ENCODE measurements around the gene TTLL13.
"Not testable (repeated sequence)": the region's sequence is repeated elsewhere in the genome, so short reads cannot be mapped to it uniquely, and the experiment has no call there.

The TTLL13 gene

DNA sequence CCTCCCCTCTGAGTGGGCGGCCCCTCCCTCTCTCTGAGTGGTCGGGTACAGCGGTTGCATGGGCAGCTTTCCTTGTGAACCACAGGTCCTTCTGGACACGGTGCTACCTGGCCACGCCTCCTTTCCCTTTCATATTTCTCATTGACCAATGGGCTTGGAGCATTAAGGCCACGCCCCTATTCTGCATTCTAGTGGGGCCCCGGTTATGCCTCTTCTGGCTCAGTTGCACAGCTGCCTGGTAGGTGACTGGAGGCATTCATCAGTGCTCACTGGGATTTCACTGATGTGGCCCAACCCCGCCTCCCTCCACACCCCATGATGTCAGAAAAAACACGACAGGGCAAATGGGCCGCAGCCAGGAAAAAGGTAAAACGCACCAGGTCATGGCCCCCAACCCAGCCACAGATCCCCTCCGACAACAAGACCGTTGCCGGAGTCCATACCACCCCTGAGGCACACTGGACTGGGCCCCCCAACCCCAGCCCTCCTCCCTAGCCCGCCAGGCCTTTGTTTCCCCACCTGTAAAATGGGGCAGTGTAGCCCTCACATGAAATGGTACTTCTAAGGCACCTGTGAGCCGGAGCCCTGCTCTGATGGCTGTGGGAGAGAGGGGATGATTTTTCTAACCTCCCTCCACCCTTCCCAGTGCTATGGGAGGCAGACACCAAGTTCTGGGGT is 42.5 kb downstream of the TTLL13 start:
- no peak for DNase-seq

DNA sequence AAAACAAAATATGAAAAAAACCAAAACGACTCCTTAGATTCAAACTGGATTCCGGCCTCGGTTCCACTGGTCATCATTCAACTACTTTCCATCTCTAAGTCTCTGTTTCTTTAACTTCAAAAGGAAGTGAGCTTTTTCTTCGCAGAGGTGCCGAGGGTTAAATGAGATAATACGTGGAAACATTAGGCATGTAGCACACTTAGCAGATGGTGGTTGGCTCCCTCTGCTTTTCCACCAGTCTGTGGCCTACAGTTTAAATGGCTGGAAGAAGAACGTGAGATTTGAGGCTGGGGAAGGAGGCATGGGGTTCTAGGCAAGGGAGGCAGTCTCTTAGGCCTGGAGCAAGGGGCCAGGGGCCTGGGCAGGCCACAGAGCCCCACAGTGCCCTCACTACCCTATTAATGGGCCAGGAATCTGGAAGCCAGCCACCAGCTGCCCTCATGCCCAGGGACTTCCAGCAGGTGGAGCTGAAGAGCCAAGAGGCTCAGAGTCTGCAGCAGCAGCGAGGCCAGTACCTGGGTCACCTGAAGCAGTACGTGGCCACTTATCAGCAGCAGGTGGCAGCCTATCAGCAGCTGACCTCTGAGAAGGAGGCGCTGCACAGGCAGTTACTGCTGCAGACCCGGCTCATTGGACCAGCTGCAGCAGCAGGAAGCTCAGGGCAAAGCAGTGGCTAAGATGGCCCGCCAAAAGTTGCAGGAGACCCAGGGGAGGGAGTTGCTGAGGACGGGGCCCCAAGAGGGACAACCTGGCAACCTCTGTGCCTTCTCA is 43.9 kb downstream of the TTLL13 start:
- DNase-seq: not testable (repeated sequence)

DNA sequence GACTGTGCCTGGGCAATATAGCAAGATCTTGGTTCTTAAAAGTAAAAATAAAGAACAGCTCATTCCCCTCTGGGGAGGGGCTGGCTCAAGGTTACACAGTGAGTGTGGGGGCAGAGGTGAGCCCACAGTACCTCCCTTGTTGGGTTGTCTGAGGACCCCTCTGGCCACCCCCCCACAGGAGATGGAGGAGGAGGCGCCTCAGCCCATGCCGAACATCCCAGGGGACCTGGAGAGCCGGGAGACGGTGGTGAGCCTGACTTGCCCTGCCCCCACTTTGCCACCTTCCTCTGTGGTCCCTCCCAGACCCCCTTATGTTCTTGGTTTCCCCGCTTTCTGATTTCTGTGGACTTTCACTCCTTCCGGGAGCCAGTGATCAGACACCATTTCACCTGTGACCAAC is 44.8 kb downstream of the TTLL13 start:
- DNase-seq: no peak

DNA sequence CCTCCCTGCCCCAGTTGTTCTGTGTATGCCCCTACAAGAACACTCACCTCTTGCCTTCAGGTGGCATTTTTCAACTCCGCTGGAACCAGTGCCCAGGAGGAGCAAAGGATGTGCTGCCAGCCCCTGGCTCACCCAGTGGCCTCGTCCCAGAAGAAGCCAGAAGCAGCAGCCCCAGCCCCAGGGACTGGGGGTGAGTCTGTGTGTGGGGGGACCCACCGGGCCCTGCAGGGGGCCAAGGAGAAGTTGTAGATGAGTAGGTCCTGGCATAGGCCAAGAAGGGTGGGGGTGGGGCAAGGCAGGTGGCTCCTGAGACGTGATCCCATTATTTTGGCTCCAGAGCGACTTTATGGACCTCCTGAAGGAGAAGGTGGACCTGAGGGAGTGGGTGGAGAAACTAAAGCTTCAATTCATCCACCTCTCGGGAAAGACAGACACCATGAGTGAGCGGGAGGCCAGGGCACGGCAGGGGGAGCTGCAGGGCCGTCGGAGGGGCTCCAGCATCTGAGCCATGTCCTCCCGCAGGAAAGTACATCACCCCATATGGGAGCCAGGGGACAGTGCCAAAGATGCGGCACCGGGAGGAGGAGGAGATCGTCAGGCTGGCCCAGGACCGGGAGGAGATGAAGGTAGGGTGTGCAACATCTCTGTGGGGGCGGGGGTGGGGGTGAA is 45.4 kb downstream of the TTLL13 start:
- DNase-seq: no peak

DNA sequence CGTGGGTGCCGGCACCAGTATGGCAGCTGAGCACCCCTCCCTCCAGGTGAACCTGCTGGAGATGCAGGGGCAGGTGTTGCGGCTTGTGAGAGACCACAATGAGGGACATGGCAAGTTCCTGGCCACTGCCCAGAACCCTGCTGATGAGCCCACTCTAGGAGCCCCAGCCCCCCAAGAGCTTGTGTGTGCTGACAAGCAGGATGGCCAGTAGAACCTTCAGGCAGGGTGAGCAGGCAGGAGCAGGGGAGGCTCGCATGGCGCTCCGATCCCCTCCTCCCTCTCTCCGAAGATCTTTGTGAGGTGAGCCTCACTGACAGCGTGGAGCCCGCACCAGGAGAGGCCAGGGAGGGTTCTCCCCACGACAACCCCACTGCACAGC is 45.9 kb downstream of the TTLL13 start:
- no peak for DNase-seq

DNA sequence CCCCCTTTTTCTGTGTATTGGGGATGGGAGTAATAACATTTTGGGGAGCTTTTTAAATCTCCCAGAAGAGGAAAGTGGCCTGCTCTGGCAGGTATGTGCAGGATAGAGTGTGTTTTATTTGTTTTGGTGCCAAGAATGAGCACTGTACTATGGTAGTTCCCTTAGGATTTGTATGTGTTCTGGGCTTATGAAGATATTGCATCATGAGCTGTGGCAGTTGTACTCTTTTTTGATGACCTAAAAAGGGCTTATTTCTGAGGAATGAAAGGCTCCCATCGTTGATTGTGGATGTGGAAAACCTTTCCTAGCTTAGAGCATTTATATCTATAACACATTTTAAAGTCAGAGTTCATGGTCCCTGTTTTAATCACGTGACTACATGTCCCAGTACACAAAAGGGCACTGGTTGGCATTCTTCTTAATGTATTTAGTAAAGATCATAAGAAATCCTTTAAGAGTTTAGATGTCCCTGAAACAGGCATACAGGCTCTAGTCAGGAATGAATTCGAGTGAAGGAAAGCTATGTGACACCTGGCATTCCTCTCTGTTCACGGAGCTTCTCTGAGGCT is 47.0 kb downstream of the TTLL13 start:
- not testable (repeated sequence) for DNase-seq

DNA sequence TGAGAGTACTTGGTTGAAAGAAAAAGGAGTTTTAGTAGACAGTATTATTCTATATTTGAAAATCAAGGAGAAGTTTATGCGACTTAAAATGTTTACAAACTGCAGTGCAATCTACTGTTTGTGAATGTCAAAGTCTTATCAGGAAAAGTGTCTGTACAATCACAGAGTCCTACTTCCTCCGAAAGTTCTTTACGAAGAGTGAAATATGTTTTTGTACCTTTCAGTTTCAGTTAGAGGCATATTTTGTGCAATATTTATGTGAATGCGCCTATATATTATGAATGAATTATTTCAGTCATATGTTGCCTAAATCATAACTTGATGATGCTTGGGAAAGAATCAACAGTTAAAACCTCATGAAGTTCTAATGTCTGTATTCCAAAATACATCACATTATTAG is 47.7 kb downstream of the TTLL13 start:
- DNase-seq: no peak

DNA sequence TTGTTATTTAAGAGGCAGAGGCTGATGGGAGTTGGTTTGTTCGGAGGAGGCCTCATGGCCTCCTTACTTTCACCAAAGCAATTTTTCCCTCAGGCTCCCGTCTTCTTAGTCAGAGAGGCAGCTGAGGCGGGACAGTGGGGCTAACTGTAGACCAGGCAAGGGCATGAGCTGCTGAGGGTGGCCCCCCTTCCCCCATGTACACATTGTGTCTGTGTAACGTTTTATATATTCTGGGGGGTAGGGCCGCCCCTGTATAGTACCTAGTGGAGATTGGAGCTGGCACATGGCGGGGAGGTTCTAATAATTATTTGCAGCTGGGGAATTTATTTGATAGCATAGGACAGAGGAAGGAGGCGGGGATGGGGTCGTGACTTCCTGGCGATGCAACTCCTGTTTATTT is 51.2 kb downstream of the TTLL13 start:
- DNase-seq: no peak

DNA sequence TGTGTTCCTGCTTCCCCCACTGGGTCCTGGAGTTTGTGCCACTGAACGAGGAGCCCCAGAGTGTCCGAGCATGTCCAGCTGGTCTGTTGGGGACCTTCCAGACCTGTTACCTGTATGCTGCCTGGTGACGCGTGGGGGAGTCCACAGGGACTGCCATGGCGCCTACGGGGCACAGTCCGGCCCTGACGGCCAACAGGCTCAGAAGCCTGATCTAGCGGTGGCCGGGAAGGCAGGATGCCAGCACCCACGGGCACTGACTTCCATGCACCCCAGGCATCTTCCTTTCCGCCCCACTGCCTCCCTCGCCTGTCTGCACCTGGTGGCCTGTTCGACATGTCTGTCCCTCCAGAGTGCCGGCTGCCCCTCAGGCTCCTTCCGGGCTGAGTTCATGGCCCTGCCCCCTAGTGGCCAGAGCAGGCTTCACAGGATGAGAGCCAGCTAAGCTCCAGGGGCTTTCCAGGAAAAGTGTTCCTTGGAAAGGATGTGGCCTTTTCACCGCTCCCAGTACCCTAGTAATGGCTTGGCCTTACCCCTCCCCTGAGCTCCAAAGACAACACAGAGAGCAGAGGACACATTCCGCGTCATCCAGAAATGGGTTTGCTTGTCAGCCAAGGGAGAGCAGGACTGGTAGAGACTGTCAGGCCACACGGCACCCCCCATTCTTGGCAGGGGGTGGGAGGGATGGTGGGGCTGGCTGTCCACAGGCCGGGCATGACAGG is 51.8 kb downstream of the TTLL13 start:
- no peak for DNase-seq

DNA sequence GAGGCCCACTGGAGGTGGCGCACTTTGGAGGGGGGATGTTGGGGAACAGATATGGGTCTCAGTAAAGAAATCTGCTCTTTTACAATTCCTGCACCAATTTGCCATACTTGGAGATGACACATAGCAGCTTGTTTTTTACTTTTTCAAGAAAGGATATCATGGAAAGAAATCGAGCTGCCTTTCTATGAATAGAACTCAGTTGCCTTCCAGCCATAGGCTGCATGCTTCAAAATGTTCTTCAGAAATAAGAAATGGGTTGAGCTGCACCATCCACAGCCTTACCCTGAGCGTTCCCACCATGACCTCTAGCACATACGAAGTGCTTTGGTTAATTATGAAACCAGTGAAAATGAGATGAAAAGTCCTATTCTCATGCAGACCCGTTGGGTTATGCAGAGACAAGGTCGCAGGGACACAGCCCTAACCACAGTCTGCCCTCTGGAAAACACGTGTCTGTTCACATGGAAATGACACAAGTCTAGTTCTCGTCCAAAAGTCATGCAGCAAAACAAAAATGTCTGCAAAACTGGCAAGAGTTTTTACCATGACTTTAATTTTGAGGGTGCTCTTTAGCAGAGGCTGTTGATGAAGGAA is 52.4 kb downstream of the TTLL13 start:
- no peak for DNase-seq

DNA sequence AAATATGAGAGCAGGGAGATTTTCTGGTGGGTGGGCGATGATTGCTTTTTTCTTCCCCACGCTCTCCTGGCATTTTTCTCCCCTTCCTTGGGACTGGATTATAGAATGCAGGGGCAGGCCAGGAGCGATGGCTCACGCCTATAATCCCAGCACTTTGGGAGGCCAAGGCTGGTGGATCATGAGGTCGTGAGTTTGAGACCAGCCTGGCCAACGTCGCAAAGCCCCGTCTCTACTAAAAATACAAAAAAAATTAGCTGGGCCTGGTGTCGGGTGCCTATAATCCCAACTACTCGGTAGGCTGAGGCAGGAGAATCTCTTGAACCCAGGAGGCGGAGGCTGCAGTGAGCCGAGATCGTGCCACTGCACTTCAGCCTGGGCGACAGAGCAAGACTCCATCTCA is 56.0 kb downstream of the TTLL13 start:
- DNase-seq: not testable (repeated sequence)

DNA sequence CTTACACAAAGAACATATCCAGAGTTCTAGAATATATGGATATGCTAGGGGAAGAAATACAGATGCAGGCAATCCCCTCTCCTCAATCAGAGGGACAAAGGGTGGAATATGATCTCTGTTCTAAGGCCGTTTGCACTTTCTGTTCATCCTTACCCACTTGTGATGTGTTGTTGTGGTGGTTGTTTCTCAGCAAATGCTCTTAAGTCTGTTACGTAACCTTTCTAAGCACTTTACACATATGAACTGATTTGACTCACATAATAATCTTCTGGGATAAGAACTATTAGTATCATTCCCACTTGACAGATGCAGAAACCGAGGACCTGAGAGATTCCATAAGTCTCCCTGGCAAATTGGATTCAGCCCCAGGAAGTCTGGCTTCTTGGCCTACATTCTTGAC is 56.6 kb downstream of the TTLL13 start:
- no peak for DNase-seq

DNA sequence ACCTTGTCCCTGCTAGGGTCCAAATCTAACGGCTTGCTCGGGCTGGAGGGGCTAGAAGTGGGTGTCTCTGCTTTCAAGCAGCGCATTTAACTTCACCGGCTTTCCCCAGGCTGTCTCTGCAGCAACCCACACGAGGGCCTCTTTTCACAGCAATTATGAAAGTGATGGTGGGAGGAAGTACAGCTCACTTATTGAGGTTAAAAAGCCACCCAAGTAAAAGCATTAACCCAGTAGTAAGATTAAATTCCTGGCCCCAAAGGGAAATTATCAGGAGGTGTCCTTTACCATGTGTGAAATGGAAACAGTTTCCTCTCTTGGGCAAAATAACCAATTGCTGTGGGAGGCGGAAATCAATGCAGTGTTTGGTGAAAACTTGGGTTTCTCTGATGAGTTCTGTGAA is 57.2 kb downstream of the TTLL13 start:
- DNase-seq: no peak

DNA sequence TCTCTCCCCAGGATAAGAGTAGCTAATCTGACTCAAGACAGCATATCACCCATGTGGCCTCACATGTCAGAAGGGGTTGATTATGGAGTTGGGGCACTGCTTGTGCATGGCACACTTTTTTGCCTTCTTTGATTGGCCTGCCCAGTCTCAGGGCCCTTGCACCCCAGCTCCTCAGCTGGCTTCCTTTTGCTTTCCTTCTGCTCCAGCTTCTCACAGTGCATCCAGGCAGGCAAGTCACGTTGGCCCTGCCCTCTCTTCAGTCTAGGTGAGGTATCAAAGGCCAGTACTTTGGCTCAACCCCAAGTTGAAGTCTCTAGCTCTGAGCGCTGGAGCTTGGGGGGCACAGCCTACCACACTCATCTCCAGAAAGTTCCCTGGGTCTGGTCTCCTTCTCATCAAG is 58.3 kb downstream of the TTLL13 start:
- DNase-seq: no peak

DNA sequence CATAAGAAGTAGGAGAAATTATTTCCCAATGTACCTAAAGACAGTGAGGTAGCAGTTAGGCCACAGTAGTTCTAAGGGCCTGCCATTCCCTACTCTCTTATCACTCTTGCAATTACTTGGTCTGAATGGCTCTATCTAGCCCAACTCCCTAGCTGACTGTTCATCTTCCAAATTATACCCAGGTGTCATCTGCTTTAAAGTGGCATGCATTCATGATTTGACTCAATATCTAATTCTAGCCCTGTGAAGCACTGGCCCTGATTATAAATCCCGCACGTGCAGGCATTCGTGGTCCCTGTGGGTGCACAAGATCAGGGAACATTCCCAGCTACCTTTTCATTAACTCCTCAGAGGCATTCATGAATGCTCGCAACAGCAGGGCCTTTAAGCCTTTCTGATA is 59.7 kb downstream of the TTLL13 start:
- no peak for DNase-seq

Data from GOT3 (cell line).